HepG2 (cell line): Measurements from ENCODE around the gene GASK1A. TPM values are rescaled to one million over a fixed set of nuclear protein-coding genes. Genes with fewer than 3 reads are reported as not detected.

Experiments used
- JUN ChIP-seq: sonication (generic); formaldehyde crosslinking; IDR thresholded peaks from 2 replicates; pipeline ENCODE4 v1.4.0; 2020; ENCODE audit warnings: mild to moderate bottlenecking, missing genetic modification reagents
- ZFP36 ChIP-seq: fragments of 150-350 bp; IDR thresholded peaks from 2 replicates; pipeline ENCODE4 v1.6.1; 2018; ENCODE audit warnings: borderline replicate concordance, low read length, low read depth; ENCODE audit not compliant: partially characterized antibody
- polyA plus RNA-seq, 8 experiments: library from polyadenylated mRNA; depleted of rRNA in 3 of 8; stranded (reverse) in 7 of 8; unstranded in 1 of 8; fragments of >200 nt; fragmentation: Illumina TruSeq in 4 of 8; extraction: Trizol in 4 of 8; gene quantifications; 2 replicates each; pipeline versions ENCODE4 v1.2.1 to v1.2.3, GENCODE V29; 2011 to 2016; ENCODE audit warnings: low read depth in 4 of 8, missing spikeins in 1 of 8, mixed read lengths in 1 of 8; ENCODE audit not compliant: insufficient read depth in 1 of 8
- total RNA-seq, 5 experiments: library from RNA; depleted of rRNA; stranded (reverse); fragments of >200 nt; fragmentation: Illumina TruSeq; extraction: Trizol; gene quantifications; 2 replicates each; pipeline ENCODE4 v1.2.3, GENCODE V29; 2016; ENCODE audit warnings: low read depth in 1 of 5
- TF ChIP-seq, protein P1 (sequence below), 2 experiments: fragments of 450-650 bp in 1 of 2; sonication (generic) in 1 of 2; formaldehyde crosslinking in 1 of 2; IDR thresholded peaks; 2 replicates each; pipeline versions ENCODE4 v1.6.1 to v1.8.0; 2016 to 2022; ENCODE audit warnings: antibody characterized with exemption in 1 of 2, mild to moderate bottlenecking in 1 of 2, missing genetic modification reagents in 1 of 2

GASK1A gene
- total and polyA plus RNA-seq, 2 of the 13 experiments (the other 11 are each of a cell fraction or from before 2014, with no cell fraction given) = not detected

DNA sequence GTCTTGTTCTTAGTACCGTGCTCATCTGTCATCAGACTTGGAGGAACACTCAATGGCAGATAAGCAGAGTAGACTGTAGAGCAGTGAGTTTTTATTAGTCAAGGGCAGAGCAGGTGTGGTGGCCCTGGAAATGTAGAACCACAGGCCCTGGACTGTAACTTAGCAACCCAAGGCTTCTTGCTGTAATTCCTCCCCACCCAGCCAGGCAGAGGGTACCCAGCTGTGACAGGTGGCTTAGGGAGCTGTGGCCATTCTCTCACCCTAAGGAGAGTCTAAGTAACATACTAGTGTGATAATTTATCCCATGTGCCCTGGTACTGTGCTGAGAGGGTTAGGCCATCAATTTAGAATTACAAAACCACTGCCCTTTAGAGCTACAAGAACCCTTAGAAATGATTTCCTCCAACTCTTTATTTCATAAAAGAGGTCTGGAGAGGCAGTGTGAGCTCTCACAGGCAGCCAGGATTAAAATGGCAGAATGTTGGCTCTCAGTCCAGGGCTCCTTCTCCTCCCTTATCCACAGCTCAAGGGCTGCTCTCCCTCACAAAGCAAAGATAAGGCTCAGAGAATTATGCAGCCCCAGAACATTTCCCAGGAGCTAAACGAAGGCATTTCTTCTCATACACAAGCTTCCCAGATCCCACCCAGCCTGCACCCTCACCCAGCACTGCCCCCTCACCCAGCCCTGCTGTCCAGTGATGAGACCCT is 123.8 kb downstream of the GASK1A start (continued):
- TF ChIP-seq, protein P1, sequence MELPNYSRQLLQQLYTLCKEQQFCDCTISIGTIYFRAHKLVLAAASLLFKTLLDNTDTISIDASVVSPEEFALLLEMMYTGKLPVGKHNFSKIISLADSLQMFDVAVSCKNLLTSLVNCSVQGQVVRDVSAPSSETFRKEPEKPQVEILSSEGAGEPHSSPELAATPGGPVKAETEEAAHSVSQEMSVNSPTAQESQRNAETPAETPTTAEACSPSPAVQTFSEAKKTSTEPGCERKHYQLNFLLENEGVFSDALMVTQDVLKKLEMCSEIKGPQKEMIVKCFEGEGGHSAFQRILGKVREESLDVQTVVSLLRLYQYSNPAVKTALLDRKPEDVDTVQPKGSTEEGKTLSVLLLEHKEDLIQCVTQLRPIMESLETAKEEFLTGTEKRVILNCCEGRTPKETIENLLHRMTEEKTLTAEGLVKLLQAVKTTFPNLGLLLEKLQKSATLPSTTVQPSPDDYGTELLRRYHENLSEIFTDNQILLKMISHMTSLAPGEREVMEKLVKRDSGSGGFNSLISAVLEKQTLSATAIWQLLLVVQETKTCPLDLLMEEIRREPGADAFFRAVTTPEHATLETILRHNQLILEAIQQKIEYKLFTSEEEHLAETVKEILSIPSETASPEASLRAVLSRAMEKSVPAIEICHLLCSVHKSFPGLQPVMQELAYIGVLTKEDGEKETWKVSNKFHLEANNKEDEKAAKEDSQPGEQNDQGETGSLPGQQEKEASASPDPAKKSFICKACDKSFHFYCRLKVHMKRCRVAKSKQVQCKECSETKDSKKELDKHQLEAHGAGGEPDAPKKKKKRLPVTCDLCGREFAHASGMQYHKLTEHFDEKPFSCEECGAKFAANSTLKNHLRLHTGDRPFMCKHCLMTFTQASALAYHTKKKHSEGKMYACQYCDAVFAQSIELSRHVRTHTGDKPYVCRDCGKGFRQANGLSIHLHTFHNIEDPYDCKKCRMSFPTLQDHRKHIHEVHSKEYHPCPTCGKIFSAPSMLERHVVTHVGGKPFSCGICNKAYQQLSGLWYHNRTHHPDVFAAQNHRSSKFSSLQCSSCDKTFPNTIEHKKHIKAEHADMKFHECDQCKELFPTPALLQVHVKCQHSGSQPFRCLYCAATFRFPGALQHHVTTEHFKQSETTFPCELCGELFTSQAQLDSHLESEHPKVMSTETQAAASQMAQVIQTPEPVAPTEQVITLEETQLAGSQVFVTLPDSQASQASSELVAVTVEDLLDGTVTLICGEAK (IDR thresholded peaks at IDR 0.05) = no peak
- TF ChIP-seq, protein P1 (CRISPR knock-in tag; IDR thresholded peaks at IDR 0.05) = no peak
- TF ChIP-seq JUN (CRISPR knock-in tag) (no peak), ZFP36 (no peak)
